HG03135 (cell line): Measurements from ENCODE around the gene DAPK2.
"Not testable (repeated sequence)": the region's sequence is repeated elsewhere in the genome, so short reads cannot be mapped to it uniquely, and the experiment has no call there.

ENCODE experiments used
- ATAC-seq: cut with Tn5 transposase; IDR thresholded peaks from one replicate; pipeline ENCODE4 v1.9.1; 2021; ENCODE audit warnings: mild to moderate bottlenecking, moderate library complexity; ENCODE audit not compliant: unreplicated experiment

The DAPK2 gene

GRCh38 chr15:64046421-64047153 is at the start of gene DAPK2:
Gene DAPK2, minus strand, starts transcription at chr15:64046485. Its CDS starts 6,224 bp downstream, at chr15:64040261.
- peak; percentile 48 for ATAC-seq

GRCh38 chr15:64095431-64095794 is 49.1 kb upstream of the DAPK2 start:
- ATAC-seq = no peak

GRCh38 chr15:64093627-64094417 is 47.5 kb upstream of the DAPK2 start, which contains the start of gene CIAO2A:
Gene CIAO2A, minus strand, starts transcription at chr15:64093838. Its CDS starts 70 bp downstream, at chr15:64093768.
- ATAC-seq = peak; percentile 66

GRCh38 chr15:64092864-64093626 is 46.8 kb upstream of the DAPK2 start:
- no peak for ATAC-seq

- ATAC-seq = no peak
Observed at GRCh38 chr15:64092075-64092820, 46.0 kb upstream of the DAPK2 start.

- no peak for ATAC-seq
Observed at GRCh38 chr15:64090527-64090926, 44.2 kb upstream of the DAPK2 start.

GRCh38 chr15:64089543-64090280 is 43.4 kb upstream of the DAPK2 start:
- no peak for ATAC-seq

- no peak for ATAC-seq
Observed at GRCh38 chr15:64082757-64083156, 36.5 kb upstream of the DAPK2 start.

GRCh38 chr15:64073496-64073895 is 27.2 kb upstream of the DAPK2 start:
- ATAC-seq = not testable (repeated sequence)

GRCh38 chr15:64072812-64073211 is 26.5 kb upstream of the DAPK2 start:
- ATAC-seq = no peak

GRCh38 chr15:64071931-64072765 is 25.9 kb upstream of the DAPK2 start:
- no peak for ATAC-seq

- no peak for ATAC-seq
Observed at GRCh38 chr15:64070965-64071851, 24.9 kb upstream of the DAPK2 start.

- ATAC-seq = no peak
Observed at GRCh38 chr15:64070106-64070505, 23.8 kb upstream of the DAPK2 start.

- no peak for ATAC-seq
Observed at GRCh38 chr15:64068133-64068532, 21.8 kb upstream of the DAPK2 start.

GRCh38 chr15:64067564-64068030 is 21.3 kb upstream of the DAPK2 start:
- ATAC-seq = no peak

- no peak for ATAC-seq
Observed at GRCh38 chr15:64066451-64066850, 20.2 kb upstream of the DAPK2 start.

GRCh38 chr15:64060716-64061115 is 14.4 kb upstream of the DAPK2 start:
- no peak for ATAC-seq

- ATAC-seq = not testable (repeated sequence)
Observed at GRCh38 chr15:64059104-64059503, 12.8 kb upstream of the DAPK2 start.
